NOMO-1 treated with DMSO at 0.1 percent for 48 hours (cell line): Measurements from ENCODE around the gene CCL28.
"Not testable (repeated sequence)": the region's sequence is repeated elsewhere in the genome, so short reads cannot be mapped to it uniquely, and the experiment has no call there.

Experiments used
- DNase-seq: peaks from one replicate; lab custom pipeline; 2025; ENCODE audit not compliant: unreplicated experiment; lab: John Stamatoyannopoulos, UW

CCL28 gene

DNA sequence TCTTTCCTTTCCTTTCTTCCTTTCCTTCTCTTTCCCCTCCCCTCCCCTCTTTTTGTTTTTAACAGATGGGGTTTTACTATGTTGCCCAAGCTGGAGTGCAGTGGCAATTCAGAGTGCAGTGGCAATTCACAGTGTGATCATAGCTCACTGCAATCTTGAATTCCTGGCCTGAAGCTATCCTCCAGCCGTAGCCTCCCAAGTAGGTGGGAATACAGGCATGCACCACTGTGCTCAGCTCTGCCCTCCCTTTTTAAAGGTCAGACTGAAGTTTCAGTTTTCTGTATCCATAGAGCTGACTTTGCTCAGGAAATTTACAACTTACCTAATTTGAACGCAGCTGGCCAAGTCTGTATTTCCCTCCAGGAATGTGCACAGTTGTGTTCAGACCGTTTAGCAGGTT lies 696 bp downstream of the CCL28 start:
- DNase-seq = no peak

- no peak for DNase-seq
These were observed 1.8 kb downstream of the CCL28 start for GRCh38 chr5:43410414-43410813.

DNA sequence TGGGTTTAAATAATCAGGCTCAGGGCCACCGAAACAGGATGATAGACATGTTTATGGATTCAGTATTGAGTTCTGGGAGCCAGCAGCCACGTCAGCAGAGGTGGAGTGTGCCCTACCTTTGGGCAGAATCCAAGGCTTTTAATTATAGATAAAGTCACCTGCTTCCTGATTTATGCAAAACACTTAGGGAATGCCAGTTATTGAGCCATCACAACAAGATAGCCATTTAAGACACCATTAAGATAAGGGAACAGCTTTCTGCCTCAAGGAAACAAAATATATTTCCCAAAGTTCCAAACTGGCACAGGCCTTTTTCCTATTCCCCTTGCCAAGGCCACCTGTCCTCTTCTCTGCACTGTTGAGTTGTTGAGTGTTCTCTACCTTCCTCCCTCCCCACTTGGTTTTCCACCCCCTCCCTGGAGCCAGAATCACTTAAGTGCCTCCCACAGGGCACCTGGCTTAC lies 2.4 kb downstream of the CCL28 start:
- DNase-seq = no peak

DNA sequence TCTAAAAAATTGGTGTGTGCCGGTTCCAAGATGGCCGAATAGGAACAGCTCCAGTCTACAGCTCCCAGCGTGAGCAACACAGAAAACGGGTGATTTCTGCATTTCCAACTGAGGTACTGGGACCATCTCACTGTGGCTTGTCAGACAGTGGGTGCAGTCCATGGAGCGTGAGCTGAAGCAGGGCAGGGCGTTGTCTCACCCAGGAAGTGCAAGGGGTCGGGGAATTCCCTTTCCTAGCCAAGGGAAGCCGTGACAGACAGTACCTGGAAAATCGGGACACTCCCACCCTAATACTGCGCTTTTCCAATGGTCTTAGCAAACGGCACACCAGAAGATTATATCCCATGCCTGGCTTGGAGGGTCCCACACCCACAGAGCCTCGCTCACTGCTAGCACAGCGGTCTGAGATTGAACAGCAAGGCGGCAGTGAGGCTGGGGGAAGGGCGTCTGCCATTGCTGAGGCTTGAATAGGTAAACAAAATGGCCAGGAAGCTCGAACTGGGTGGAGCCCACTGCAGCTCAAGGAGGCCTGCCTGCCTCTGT lies 9.6 kb downstream of the CCL28 start:
- not testable (repeated sequence) for DNase-seq

DNA sequence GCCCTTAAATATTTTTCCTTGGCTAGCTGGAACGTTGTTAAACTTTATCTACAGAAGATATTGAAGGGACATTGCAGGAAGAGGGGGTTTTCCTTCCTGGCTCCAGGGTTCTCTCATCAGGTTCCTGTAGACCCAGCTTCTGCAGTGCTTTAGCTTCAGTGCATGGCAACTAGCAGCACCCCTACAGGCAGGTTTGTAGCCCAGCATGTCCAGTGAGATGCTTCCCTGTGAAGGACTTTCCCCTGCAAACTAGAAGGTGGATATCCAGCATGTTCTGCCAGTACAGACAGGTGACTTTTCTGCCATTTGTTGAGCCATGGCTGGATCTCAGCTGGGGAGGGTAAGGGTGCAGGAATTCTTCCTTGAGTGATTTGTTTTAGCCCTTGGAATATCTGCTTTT lies 10.4 kb downstream of the CCL28 start:
- DNase-seq = no peak

DNA sequence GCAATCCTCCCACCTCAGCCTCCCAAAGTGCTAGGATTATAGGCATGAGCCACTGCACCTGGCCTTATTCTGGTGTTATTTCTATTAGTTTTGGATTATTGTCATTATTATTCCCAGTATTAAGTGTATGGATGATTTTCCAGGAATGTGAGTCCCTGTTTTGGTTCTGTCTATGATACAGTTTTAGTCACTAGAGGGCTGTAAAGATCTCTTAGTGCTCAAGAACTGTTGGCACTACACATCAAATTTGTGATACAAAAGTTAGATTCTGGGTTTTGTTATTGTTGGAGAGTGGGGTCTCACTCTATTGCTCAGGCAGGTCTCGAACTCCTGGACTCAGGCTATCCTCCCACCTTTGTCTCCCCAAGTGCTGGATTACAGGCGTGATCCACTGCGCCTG lies 12.1 kb downstream of the CCL28 start:
- no peak for DNase-seq

DNA sequence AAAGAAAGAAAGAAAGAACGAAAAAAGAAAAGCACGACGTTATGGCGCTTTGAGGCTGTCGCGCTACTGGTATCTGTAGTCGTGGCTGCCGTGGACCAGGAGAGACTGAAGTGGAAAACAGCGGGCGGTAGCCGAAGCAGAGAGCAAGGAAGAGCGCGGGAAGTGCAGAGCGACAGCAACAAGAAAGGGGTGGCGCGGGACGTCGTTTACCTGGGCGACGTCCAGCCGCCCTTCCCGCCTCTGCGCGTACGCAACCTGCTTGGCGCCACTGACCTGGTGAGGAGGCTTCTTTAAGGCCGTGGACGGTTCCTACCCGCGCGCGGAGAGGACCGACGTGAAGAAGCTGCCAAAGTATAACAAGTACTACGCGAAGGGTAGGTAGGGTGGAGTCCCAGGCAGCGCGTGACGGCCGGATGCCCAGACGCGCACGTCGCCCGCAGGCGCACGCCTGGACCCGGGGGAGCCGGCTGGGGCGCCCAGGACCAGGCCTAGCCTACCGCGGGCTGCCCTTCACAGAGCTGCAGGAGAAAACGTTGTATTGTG lies 15.4 kb downstream of the CCL28 start:
- DNase-seq = peak; percentile 95

- no peak for DNase-seq
These were observed 21.7 kb downstream of the CCL28 start for GRCh38 chr5:43390471-43390870.

GRCh38 chr5:43389679-43390329 lies 22.4 kb downstream of the CCL28 start:
- peak; percentile 100 for DNase-seq

- no peak for DNase-seq
These were observed 25.2 kb downstream of the CCL28 start for GRCh38 chr5:43386960-43387362.

DNA sequence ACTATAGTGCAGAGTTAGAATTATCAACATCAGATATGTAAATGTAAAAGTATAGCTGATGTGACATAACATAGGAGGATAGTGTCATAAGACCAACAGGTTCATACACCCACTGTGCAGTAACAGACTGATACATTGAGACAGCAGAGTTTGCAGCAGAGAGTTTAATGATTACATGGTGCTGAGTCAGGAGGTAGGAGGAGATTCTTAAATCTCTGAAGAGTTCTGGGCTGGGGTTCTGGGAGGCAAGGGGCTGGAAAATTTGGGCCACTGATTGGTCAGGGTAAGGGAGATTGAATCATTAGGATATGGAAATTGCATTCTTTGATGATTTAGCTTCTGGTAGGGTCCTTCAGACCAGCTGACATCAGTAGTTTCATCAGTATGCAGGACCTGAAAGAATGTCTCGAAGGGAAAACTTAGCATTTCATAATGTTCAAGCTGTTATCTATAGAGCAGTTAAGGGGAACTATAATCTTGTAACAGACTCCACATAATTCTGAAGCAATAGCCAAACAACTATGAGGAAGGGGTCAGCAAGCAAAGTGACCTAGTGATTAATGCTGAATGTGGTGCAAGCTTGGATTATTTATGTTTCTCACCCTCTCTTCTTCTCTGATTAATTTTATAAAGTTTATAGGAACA lies 35.6 kb downstream of the CCL28 start:
- DNase-seq = peak; percentile 33

- no peak for DNase-seq
These were observed 40.4 kb downstream of the CCL28 start for GRCh38 chr5:43371821-43372220.

- DNase-seq = no peak
These were observed 41.8 kb downstream of the CCL28 start for GRCh38 chr5:43370352-43370751.

- DNase-seq = no peak
These were observed 42.5 kb downstream of the CCL28 start for GRCh38 chr5:43369651-43370050.

DNA sequence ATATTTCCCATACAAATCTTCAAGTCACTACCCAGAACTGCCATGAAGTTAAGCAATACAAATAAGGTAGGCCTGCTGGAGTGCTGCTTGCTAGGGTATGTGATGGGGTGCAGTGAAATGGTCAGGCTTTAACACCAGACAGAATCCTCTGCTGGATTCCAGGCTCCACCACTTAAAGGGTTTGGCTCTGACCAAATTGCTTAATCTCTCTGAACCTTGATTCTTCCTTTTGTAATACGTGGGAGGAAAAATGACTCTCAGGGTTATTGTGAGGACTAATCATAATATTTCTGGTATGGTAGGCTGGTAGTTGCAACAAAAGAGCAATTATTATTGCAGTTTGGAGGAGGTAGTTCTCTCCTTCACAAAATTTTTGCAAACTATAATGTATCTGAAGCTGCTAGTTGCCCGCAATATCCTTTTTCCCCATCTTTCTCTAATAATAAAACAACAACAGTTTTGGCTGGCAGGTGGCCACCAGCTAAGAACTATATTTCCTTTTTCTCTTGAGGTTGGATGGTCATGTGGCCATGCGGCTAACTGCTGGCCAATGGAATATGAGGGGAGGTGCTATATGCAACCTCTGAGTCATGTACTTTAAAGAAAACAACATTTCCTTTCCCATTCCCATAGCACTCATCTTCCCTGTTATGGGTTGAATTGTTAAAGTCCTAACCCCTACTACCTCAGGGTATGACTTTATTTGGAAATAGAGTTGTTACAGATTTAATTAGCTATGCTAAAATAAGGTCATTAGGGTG lies 44.1 kb downstream of the CCL28 start:
- DNase-seq = no peak

DNA sequence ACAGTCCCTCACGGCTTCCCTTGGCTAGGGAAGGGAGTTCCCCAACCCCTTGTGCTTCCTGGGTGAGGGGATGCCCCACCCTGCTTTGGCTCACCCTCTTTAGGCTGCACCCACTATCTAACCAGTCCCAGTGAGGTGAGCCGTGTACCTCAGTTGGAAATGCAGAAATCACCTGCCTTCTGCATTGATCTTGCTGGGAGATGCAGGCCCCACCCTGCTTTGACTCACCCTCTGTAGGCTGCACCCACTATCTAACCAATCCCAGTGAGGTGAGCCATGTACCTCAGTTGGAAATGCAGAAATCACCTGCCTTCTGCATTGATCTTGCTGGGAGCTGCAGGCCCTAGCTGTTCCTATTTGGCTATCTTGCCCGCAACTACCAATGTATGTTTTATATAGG lies 44.7 kb downstream of the CCL28 start:
- no peak for DNase-seq

- DNase-seq = not testable (repeated sequence)
These were observed 45.4 kb downstream of the CCL28 start for GRCh38 chr5:43366680-43367246.

GRCh38 chr5:43365155-43365554 lies 47.0 kb downstream of the CCL28 start:
- not testable (repeated sequence) for DNase-seq

DNA sequence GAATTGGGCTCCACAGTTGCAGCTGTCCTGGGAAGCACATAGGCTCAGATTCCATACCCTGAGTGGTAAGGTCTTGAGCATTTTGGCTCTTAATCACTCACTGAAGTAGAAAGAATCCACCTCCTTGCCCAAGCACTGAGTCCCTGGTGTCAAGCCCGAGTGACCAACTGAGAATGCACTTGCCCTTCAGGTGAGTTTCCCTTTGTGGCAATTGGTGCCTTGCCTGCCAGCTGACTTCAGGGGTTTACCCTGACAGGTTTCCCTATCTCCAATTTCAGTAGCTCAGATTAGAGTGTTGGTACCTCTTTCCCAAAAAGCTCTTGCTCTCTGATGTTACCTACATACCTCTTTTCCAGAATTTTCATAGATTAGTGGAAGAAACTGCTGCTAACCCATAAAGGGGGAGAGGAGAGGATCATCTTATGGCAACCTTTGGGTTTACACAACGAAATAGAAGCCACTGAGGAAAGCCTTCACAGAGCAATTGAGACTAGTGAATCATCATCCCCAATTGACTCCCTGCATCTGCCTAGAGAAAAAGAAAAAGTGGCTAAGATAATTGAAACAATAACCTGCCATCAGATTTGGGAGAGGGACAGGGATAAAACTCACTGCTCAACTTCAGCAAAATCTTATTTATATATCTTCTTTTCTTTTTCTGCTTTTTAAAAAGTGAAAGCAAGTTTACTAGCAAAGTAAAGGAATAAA lies 48.6 kb downstream of the CCL28 start:
- DNase-seq = no peak

- no peak for DNase-seq
These were observed 49.3 kb downstream of the CCL28 start for GRCh38 chr5:43362725-43363435.
